H1 (cell line): ENCODE data around the gene TMUB1. TPM values are rescaled to one million over a fixed set of nuclear protein-coding genes. Genes with fewer than 3 reads are reported as not detected.

ENCODE experiments used
- CTCF ChIA-PET: fragments of 300-600 bp; sonication (Branson Sonifier 250); formaldehyde crosslinking; loops from one replicate; lab custom pipeline; 2021; ENCODE audit not compliant: partially characterized antibody; lab: Charles Lee
- POLR2A ChIA-PET: fragments of 300-600 bp; sonication (Branson Sonifier 250); formaldehyde crosslinking; loops from one replicate; lab custom pipeline; 2021; ENCODE audit warnings: inconsistent platforms; ENCODE audit not compliant: partially characterized antibody; lab: Charles Lee
- DNase-seq, 2 experiments: peaks; one replicate each; pipeline versions ENCODE4 v3.0.0 to v3.0.0-alpha.2; 2010 to 2022; ENCODE audit warnings: low spot score in 2 of 2, low read depth in 1 of 2, mixed read lengths in 1 of 2
- FAIRE-seq: peaks from 2 replicates; lab custom pipeline; 2011; peaks lifted over from hg19 to GRCh38; lab: Jason Lieb, UNC
- H2AFZ ChIP-seq: 2 replicates; pipeline ENCODE4 v1.8.1; 2012; ENCODE audit warnings: low read length, inconsistent platforms
- H2AK5ac ChIP-seq: 2 replicates; pipeline ENCODE4 v1.6.1; 2013; ENCODE audit warnings: low read depth, low read length
- H2BK120ac ChIP-seq: replicated peaks from 2 replicates; pipeline ENCODE3; 2013; ENCODE audit warnings: low read depth, low read length, inconsistent platforms
- H2BK12ac ChIP-seq: 2 replicates; pipeline ENCODE4 v1.6.1; 2013; ENCODE audit warnings: low read depth, low read length
- H2BK15ac ChIP-seq: 2 replicates; pipeline ENCODE4 v1.6.1; 2013; ENCODE audit warnings: low read length
- H2BK20ac ChIP-seq: 2 replicates; pipeline ENCODE4 v1.6.1; 2013; ENCODE audit warnings: low read length
- H2BK5ac ChIP-seq: 2 replicates; pipeline ENCODE4 v1.6.1; 2013; ENCODE audit warnings: low read depth, low read length
- H3K14ac ChIP-seq: 2 replicates; pipeline ENCODE4 v1.6.1; 2013; ENCODE audit warnings: inconsistent platforms; ENCODE audit not compliant: insufficient read length
- H3K18ac ChIP-seq: 2 replicates; pipeline ENCODE4 v1.6.1; 2013; ENCODE audit warnings: low read length; ENCODE audit errors: extremely low read depth
- H3K23ac ChIP-seq: 2 replicates; pipeline ENCODE4 v1.6.1; 2013; ENCODE audit warnings: inconsistent platforms; ENCODE audit not compliant: insufficient read length
- H3K23me2 ChIP-seq: 2 replicates; pipeline ENCODE4 v1.6.1; 2013; ENCODE audit warnings: low read depth, low read length
- H3K27ac ChIP-seq: 2 replicates; pipeline ENCODE4 v1.6.1; 2011; ENCODE audit warnings: low read depth, low read length, inconsistent platforms
- H3K27me3 ChIP-seq, 4 experiments: replicated peaks in 1 of 4; 1 replicate in 1 of 4; 2 replicates in 3 of 4; pipeline versions ENCODE4 v1.6.1 to v1.8.1; 2011 to 2013; ENCODE audit warnings: low read length in 3 of 4, mild to moderate bottlenecking in 3 of 4, inconsistent platforms in 2 of 4, mixed read lengths in 2 of 4, moderate library complexity in 1 of 4; ENCODE audit not compliant: control insufficient read depth in 3 of 4, insufficient read depth in 3 of 4; ENCODE audit errors: extremely low read depth in 1 of 4
- H3K36me3 ChIP-seq, 4 experiments: 2 replicates each; pipeline versions ENCODE4 v1.6.1 to v1.8.1; 2011 to 2013; ENCODE audit warnings: mild to moderate bottlenecking in 4 of 4, low read length in 3 of 4, moderate library complexity in 2 of 4, control low read depth in 1 of 4, inconsistent platforms in 1 of 4; ENCODE audit not compliant: insufficient read depth in 4 of 4, control insufficient read depth in 2 of 4
- H3K4ac ChIP-seq: replicated peaks from 2 replicates; pipeline ENCODE3; 2013; ENCODE audit warnings: low read length, low read depth, mixed read lengths, inconsistent platforms; ENCODE audit not compliant: insufficient read length
- H3K4me1 ChIP-seq, 4 experiments: replicated peaks in 1 of 4; 1 replicate in 1 of 4; 2 replicates in 3 of 4; pipeline versions ENCODE4 v1.6.1 to v1.8.1; 2011 to 2013; ENCODE audit warnings: low read length in 3 of 4, inconsistent platforms in 2 of 4, mixed read lengths in 1 of 4; ENCODE audit not compliant: insufficient read depth in 4 of 4, control insufficient read depth in 3 of 4
- H3K4me2 ChIP-seq, 2 experiments: 2 replicates each; pipeline versions ENCODE4 v1.6.1 to v1.8.1; 2011 to 2013; ENCODE audit warnings: low read depth in 2 of 2, low read length in 2 of 2, control low read depth in 1 of 2, inconsistent platforms in 1 of 2, mild to moderate bottlenecking in 1 of 2; ENCODE audit not compliant: insufficient read depth in 1 of 2
- H3K4me3 ChIP-seq, 4 experiments: fragments of 200-600, 300-600 bp in 1 of 4; sonication (generic), shearing (Covaris generic), sonication (Bioruptor Twin) in 1 of 4; 2 replicates each; pipeline versions ENCODE4 v1.5.1 to v1.8.1; 2011 to 2016; ENCODE audit warnings: low read length in 4 of 4, low read depth in 3 of 4, control low read depth in 2 of 4, inconsistent platforms in 2 of 4, mild to moderate bottlenecking in 2 of 4, mixed read lengths in 1 of 4, moderate library complexity in 1 of 4; ENCODE audit not compliant: insufficient read depth in 2 of 4; ENCODE audit errors: extremely low read depth in 1 of 4
- H3K56ac ChIP-seq: replicated peaks from 2 replicates; pipeline ENCODE3; 2013; ENCODE audit warnings: low read depth, mild to moderate bottlenecking, mixed read lengths, low read length, inconsistent platforms; ENCODE audit not compliant: insufficient read length
- H3K79me1 ChIP-seq: 2 replicates; pipeline ENCODE4 v1.6.1; 2013; ENCODE audit warnings: low read depth, low read length, control low read depth
- H3K79me2 ChIP-seq, 2 experiments: 2 replicates each; pipeline versions ENCODE4 v1.6.1 to v1.8.1; 2012 to 2013; ENCODE audit warnings: low read length in 2 of 2, mild to moderate bottlenecking in 2 of 2, inconsistent platforms in 1 of 2; ENCODE audit not compliant: insufficient read depth in 2 of 2, control insufficient read depth in 1 of 2
- H3K9ac ChIP-seq, 4 experiments: replicated peaks in 1 of 4; 1 replicate in 1 of 4; 2 replicates in 3 of 4; pipeline versions ENCODE4 v1.6.1 to v1.8.1; 2011 to 2013; ENCODE audit warnings: low read depth in 3 of 4, low read length in 3 of 4, control low read depth in 2 of 4, mild to moderate bottlenecking in 2 of 4, moderate library complexity in 2 of 4, inconsistent platforms in 1 of 4; ENCODE audit errors: extremely low read depth in 1 of 4
- H3K9me3 ChIP-seq, 2 experiments: 2 replicates each; pipeline versions ENCODE4 v1.6.1 to v1.8.1; 2012 to 2013; ENCODE audit warnings: mild to moderate bottlenecking in 2 of 2, moderate library complexity in 2 of 2, control low read depth in 1 of 2, inconsistent platforms in 1 of 2, low read depth in 1 of 2, low read length in 1 of 2, mixed read lengths in 1 of 2; ENCODE audit not compliant: insufficient read depth in 2 of 2
- H4K20me1 ChIP-seq, 2 experiments: replicated peaks in 1 of 2; 2 replicates each; pipeline versions ENCODE3 to v1.8.1; 2011 to 2013; ENCODE audit warnings: inconsistent platforms in 2 of 2, low read length in 2 of 2, mild to moderate bottlenecking in 1 of 2; ENCODE audit not compliant: insufficient read depth in 2 of 2, control insufficient read depth in 1 of 2
- H4K5ac ChIP-seq: 2 replicates; pipeline ENCODE4 v1.6.1; 2013; ENCODE audit warnings: low read length, low read depth, mixed read lengths, inconsistent platforms; ENCODE audit not compliant: insufficient read length
- H4K8ac ChIP-seq: 2 replicates; pipeline ENCODE4 v1.8.0; 2013; ENCODE audit warnings: mild to moderate bottlenecking, moderate library complexity, low read length, inconsistent platforms; ENCODE audit not compliant: insufficient read depth; ENCODE audit errors: extremely low read depth
- H4K91ac ChIP-seq: replicated peaks from 2 replicates; pipeline ENCODE3; 2013; ENCODE audit warnings: low read length, mixed read lengths, inconsistent platforms; ENCODE audit not compliant: insufficient read length
- BCL11A ChIP-seq, 2 experiments: IDR thresholded peaks; one replicate each; pipeline ENCODE4 v1.6.1; 2011; ENCODE audit warnings: low read depth in 2 of 2, low read length in 2 of 2, mild to moderate bottlenecking in 2 of 2
- KDM4A ChIP-seq: IDR thresholded peaks from one replicate; pipeline ENCODE4 v1.7.1; 2012; ENCODE audit warnings: low read depth, mild to moderate bottlenecking, moderate library complexity, low read length, inconsistent platforms; ENCODE audit not compliant: severe bottlenecking
- RNF2 ChIP-seq: fragments of 200-900, 300-1000 bp; sonication (generic); IDR thresholded peaks from 2 replicates; pipeline ENCODE4 v1.7.1; 2016; ENCODE audit warnings: borderline replicate concordance, low read depth, mild to moderate bottlenecking, antibody characterized with exemption, low read length; ENCODE audit not compliant: poor library complexity, severe bottlenecking; ENCODE audit errors: missing control alignments
- SIN3A ChIP-seq, 2 experiments: IDR thresholded peaks in 1 of 2; conservative IDR thresholded peaks in 1 of 2; 2 replicates each; pipeline ENCODE4 v1.6.1; 2011 to 2012; ENCODE audit warnings: low read length in 2 of 2, improper control_type of control experiment in 1 of 2, low read depth in 1 of 2, mild to moderate bottlenecking in 1 of 2
- WGBS, 2 experiments: shearing (Covaris generic) in 1 of 2; methylation state at CpG; one replicate each; pipeline versions ENCODE4 v1.1.6 to v1.1.7; 2013 to 2015; ENCODE audit warnings: low lambda C conversion rate in 2 of 2, mixed read lengths in 2 of 2, inconsistent platforms in 1 of 2, low coverage in 1 of 2, missing lambda C conversion rate in 1 of 2; ENCODE audit not compliant: insufficient replicate concordance in 2 of 2, insufficient coverage in 1 of 2, insufficient read length in 1 of 2; ENCODE audit errors: extremely low coverage in 1 of 2, missing lambda C conversion rate in 1 of 2; 5-methylcytosine and 5-hydroxymethylcytosine counted together
- polyA plus RNA-seq, 7 experiments: library from polyadenylated mRNA; depleted of rRNA in 3 of 7; stranded (reverse) in 5 of 7; unstranded in 2 of 7; fragments of >200 nt in 5 of 7; fragments of 200-250 nt in 2 of 7; gene quantifications; 1 replicate in 5 of 7; 2 replicates in 1 of 7; 4 replicates in 1 of 7; pipeline versions ENCODE4 v1.2.1 to v1.2.3, GENCODE V29; 2011 to 2013; ENCODE audit warnings: missing spikeins in 2 of 7, mixed read lengths in 2 of 7
- total RNA-seq: library from RNA; stranded (reverse); fragmentation: NEBNext Ultra II Directional; extraction: Animal tissue kit (Norgen Biotek cat#: 25700); gene quantifications from 2 replicates; pipeline ENCODE4 v1.2.1, GENCODE V29; 2021
- TF ChIP-seq, protein P1 (sequence below), 3 experiments: IDR thresholded peaks; 1 replicate in 2 of 3; 2 replicates in 1 of 3; pipeline versions ENCODE4 v1.5.1 to v1.6.1; 2011; ENCODE audit warnings: low read length in 3 of 3, mild to moderate bottlenecking in 3 of 3, inconsistent platforms in 2 of 3, low read depth in 1 of 3, moderate library complexity in 1 of 3; ENCODE audit not compliant: insufficient read depth in 1 of 3; ENCODE audit errors: control extremely low read depth in 1 of 3
- TF ChIP-seq, protein P2 (sequence below): IDR thresholded peaks from 2 replicates; pipeline ENCODE4 v1.6.1; 2012; ENCODE audit warnings: inconsistent platforms
- TF ChIP-seq, protein P3 (sequence below): IDR thresholded peaks from 2 replicates; pipeline ENCODE4 v1.6.1; 2012; ENCODE audit warnings: inconsistent platforms

TMUB1 gene
- total and polyA plus RNA-seq, 2 of the 8 experiments (the other 6 are each of a cell fraction or from before 2014, with no cell fraction given): 41.4 to 56.2 TPM

DNA sequence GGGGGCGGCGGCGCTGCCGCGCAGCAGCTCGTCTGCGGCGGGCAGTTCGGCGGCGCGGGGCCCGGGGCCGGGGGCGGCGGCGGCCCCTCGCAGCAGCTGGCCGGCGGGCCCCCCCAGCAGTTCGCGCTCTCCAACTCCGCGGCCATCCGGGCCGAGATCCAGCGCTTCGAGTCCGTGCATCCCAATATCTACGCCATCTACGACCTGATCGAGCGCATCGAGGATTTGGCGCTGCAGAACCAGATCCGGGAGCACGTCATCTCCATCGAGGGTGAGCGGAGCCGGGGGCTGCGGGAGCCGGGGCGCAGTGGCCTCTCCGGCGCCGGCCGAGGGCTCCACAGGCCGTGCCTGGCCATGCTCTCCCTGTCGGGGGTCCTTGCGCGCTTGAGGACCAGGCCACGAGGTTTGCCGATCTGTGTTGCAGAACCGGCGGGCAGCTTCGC lies 3.5 kb upstream of the TMUB1 start:
- H2BK12ac ChIP-seq: no peak overlapping the region
- no peak overlapping the region for H2BK20ac ChIP-seq
- peak overlapping the region; percentile 58 to 75 (median 66) for H3K4me3 ChIP-seq
- no peak overlapping the region for H2BK15ac ChIP-seq
- no peak overlapping the region for H3K56ac ChIP-seq
- no peak overlapping the region for H2BK5ac ChIP-seq
- peaks cover 6 to 45% (median 29%) of the 10 kb centered on the region in 4 experiments for H3K4me1 ChIP-seq
- peaks cover 27 to 37% of the 10 kb centered on the region in 2 experiments for H4K20me1 ChIP-seq
- H3K4me2 ChIP-seq: peak overlapping the region; percentile 73 to 83
- H3K14ac ChIP-seq: no peak overlapping the region
- peaks cover 5% of the 10 kb centered on the region for H3K79me1 ChIP-seq
- H3K18ac ChIP-seq: peak overlapping the region; percentile 15
- H4K5ac ChIP-seq: no peak overlapping the region
- H3K4ac ChIP-seq: peak overlapping the region; percentile 62
- no peak overlapping the region for H2BK120ac ChIP-seq
- H3K9me3 ChIP-seq: no peaks in the 10 kb centered on the region
- peaks cover 0 to 28% (median 14%) of the 10 kb centered on the region in 4 experiments; a peak in 6 of 7 replicates for H3K27me3 ChIP-seq
- peak in 1 of 2 experiments; percentile 74 for DNase-seq
- no peak overlapping the region for H2AK5ac ChIP-seq
- TF ChIP-seq RNF2 (peak; percentile 50), SIN3A (conservative IDR thresholded peaks at IDR 0.05 in 1 of 2, IDR thresholded peaks at IDR 0.05 in 1 of 2; ENCODE audit: low read depth in 1 of 2, low read length in 2 of 2) (0 out of 4 replicates have a peak, but pooled peaks of 1 of the 2 experiments have one; percentile 20), BCL11A (IDR thresholded peaks at IDR 0.05; ENCODE audit: low read depth in 2 of 2, low read length in 2 of 2) (no peak), KDM4A (peak; percentile 75)
- TF ChIP-seq, protein P1, sequence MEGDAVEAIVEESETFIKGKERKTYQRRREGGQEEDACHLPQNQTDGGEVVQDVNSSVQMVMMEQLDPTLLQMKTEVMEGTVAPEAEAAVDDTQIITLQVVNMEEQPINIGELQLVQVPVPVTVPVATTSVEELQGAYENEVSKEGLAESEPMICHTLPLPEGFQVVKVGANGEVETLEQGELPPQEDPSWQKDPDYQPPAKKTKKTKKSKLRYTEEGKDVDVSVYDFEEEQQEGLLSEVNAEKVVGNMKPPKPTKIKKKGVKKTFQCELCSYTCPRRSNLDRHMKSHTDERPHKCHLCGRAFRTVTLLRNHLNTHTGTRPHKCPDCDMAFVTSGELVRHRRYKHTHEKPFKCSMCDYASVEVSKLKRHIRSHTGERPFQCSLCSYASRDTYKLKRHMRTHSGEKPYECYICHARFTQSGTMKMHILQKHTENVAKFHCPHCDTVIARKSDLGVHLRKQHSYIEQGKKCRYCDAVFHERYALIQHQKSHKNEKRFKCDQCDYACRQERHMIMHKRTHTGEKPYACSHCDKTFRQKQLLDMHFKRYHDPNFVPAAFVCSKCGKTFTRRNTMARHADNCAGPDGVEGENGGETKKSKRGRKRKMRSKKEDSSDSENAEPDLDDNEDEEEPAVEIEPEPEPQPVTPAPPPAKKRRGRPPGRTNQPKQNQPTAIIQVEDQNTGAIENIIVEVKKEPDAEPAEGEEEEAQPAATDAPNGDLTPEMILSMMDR (IDR thresholded peaks at IDR 0.05; ENCODE audit: control extremely low read depth in 1 of 3, insufficient read depth in 1 of 3, low read depth in 1 of 3, low read length in 3 of 3): no peak
- TF ChIP-seq, protein P2, sequence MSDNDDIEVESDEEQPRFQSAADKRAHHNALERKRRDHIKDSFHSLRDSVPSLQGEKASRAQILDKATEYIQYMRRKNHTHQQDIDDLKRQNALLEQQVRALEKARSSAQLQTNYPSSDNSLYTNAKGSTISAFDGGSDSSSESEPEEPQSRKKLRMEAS: peak; percentile 81
- TF ChIP-seq, protein P3, sequence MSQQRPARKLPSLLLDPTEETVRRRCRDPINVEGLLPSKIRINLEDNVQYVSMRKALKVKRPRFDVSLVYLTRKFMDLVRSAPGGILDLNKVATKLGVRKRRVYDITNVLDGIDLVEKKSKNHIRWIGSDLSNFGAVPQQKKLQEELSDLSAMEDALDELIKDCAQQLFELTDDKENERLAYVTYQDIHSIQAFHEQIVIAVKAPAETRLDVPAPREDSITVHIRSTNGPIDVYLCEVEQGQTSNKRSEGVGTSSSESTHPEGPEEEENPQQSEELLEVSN: peak; percentile 61; the same call in 1 of the 2 replicates
- H2AFZ ChIP-seq: no peak overlapping the region
- ChIA-PET CTCF (interaction anchor here (1.0 to 15.1 kb wide), 5 partner anchors 10 to 158 kb away, joined by 3 to 448 read pairs (median 17); no protein-coding TSS in a partner anchor), POLR2A (interaction anchor here (1.2 to 4.9 kb wide), 2 partner anchors 9 to 29 kb away, joined by 3 to 33 read pairs; partner anchors contain the start of gene CDK5)
- no peak overlapping the region for H3K23ac ChIP-seq
- FAIRE-seq: no peak
- peaks cover 25% of the 10 kb centered on the region for H3K23me2 ChIP-seq
- peak overlapping the region; percentile 35 to 67 (median 53); a peak in 5 of 7 replicates for H3K9ac ChIP-seq
- peak overlapping the region; percentile 71 for H4K91ac ChIP-seq
- H3K79me2 ChIP-seq: peaks cover 0 to 40% of the 10 kb centered on the region in 2 experiments; a peak in 2 of 4 replicates
- peak overlapping the region; percentile 47 for H4K8ac ChIP-seq
- H3K27ac ChIP-seq: no peak overlapping the region
- H3K36me3 ChIP-seq: no peaks in the 10 kb centered on the region
- WGBS, 2 experiments: 3% methylated on average over 18 of the region's 56 CpGs; no CpG with 5 or more reads in 1 of the 2 experiments
